Upper lobe of right lung (tissue), 1 donor: ENCODE measurements around the gene POLN. TPM values are rescaled to one million over a fixed set of nuclear protein-coding genes. Genes with fewer than 3 reads are reported as not detected.

Source experiments
- ATAC-seq: fragments of 200-7000 bp; cut with Tn5 transposase; one replicate; pipeline ENCODE4 v1.9.1; 2020; ENCODE audit warnings: mild to moderate bottlenecking, moderate library complexity
- DNase-seq: peaks from one replicate; pipeline ENCODE4 v3.0.0-alpha.2; 2020
- H3K27ac ChIP-seq: fragments of 200-600 bp; one replicate; pipeline ENCODE4 v1.8.0; 2022
- H3K27me3 ChIP-seq: fragments of 200-600 bp; one replicate; pipeline ENCODE4 v1.8.0; 2022; ENCODE audit warnings: mild to moderate bottlenecking
- H3K36me3 ChIP-seq: fragments of 200-600 bp; one replicate; pipeline ENCODE4 v1.8.0; 2022
- H3K4me1 ChIP-seq: fragments of 200-600 bp; one replicate; pipeline ENCODE4 v1.8.0; 2022
- H3K4me3 ChIP-seq: fragments of 200-600 bp; one replicate; pipeline ENCODE4 v1.8.0; 2022; ENCODE audit warnings: mild to moderate bottlenecking
- H3K9me3 ChIP-seq: fragments of 200-600 bp; one replicate; pipeline ENCODE4 v1.8.0; 2022
- intact Hi-C: fragments of 100-400 bp; cut with DNase I; formaldehyde crosslinking; loops from one replicate; pipeline ENCODE4 v1.11.0; 2022
- total RNA-seq: library from RNA; stranded (reverse); fragmentation: NEBNext Ultra II Directional; extraction: Animal tissue kit (Norgen Biotek cat#: 25700); gene quantifications from one replicate; pipeline ENCODE4 v1.2.1, GENCODE V29; 2021
- TF ChIP-seq, protein P1 (sequence below): fragments of 200-600 bp; IDR thresholded peaks from one replicate; pipeline ENCODE4 v1.8.0; 2022; ENCODE audit warnings: antibody characterized with exemption
- donor health status: DM: no; HTN: yes; CAD: no; lungs with severe emphysema.

Gene POLN
- total RNA-seq, 1 donor from 2014 or later = 2.7 TPM

DNA sequence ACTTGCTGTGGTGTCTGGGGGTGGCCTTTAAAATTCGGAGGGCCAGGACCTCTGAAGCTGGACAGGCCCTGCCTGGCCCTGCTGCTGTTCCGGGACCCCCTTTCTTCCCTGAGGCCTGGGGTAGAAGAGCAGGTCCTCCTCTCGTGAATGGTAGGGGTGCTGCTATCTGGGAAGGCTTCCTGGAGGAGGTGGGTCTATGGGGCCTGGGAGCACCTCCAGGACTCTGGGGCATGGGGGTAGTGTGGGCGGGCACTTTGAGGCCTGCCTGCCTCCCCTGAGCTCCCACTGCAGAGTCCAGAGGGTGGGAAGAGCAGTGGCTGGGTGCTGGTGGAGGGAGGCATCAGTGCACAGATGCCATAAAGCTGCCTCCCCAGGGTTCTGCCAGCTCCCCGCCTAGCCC, 24.9 kb upstream of the POLN start:
- H3K9me3 ChIP-seq = no peaks in the 10 kb centered on the region
- H3K4me1 ChIP-seq = peaks cover 30% of the 10 kb centered on the region
- no peak overlapping the region for H3K4me3 ChIP-seq
- intact Hi-C loops = no loop called here
- no peak overlapping the region for H3K27ac ChIP-seq
- no peak for DNase-seq
- H3K36me3 ChIP-seq = no peaks in the 10 kb centered on the region
- TF ChIP-seq, protein P1, sequence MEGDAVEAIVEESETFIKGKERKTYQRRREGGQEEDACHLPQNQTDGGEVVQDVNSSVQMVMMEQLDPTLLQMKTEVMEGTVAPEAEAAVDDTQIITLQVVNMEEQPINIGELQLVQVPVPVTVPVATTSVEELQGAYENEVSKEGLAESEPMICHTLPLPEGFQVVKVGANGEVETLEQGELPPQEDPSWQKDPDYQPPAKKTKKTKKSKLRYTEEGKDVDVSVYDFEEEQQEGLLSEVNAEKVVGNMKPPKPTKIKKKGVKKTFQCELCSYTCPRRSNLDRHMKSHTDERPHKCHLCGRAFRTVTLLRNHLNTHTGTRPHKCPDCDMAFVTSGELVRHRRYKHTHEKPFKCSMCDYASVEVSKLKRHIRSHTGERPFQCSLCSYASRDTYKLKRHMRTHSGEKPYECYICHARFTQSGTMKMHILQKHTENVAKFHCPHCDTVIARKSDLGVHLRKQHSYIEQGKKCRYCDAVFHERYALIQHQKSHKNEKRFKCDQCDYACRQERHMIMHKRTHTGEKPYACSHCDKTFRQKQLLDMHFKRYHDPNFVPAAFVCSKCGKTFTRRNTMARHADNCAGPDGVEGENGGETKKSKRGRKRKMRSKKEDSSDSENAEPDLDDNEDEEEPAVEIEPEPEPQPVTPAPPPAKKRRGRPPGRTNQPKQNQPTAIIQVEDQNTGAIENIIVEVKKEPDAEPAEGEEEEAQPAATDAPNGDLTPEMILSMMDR = no peak
- no peak for ATAC-seq
- H3K27me3 ChIP-seq = no peaks in the 10 kb centered on the region

DNA sequence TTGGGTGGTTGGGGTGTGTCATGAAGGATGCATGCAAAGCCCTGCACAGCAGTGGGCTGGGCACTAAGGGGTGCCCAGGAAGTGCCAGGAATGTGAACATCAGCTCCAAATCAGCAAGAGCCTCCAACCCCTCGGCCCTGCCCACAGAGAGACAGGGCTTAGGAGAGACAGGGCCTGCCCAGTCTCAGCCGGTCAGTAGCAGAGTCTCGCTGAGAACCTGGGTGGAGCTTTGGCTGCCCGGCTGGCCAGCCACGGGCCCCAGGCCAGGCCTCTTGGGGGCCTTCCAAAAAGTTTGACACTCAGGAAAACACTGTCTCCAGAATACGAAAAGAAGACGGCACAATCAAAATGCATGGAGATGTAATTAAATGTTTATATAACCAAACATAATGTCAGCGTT, 24.3 kb upstream of the POLN start:
- intact Hi-C loops = no loop called here
- H3K9me3 ChIP-seq = no peaks in the 10 kb centered on the region
- no peaks in the 10 kb centered on the region for H3K36me3 ChIP-seq
- peak overlapping the region; percentile 71 for H3K27ac ChIP-seq
- ATAC-seq = peak; percentile 7
- TF ChIP-seq, protein P1 = no peak
- no peaks in the 10 kb centered on the region for H3K27me3 ChIP-seq
- H3K4me1 ChIP-seq = peaks cover 30% of the 10 kb centered on the region
- no peak overlapping the region for H3K4me3 ChIP-seq
- peak; percentile 83 for DNase-seq

DNA sequence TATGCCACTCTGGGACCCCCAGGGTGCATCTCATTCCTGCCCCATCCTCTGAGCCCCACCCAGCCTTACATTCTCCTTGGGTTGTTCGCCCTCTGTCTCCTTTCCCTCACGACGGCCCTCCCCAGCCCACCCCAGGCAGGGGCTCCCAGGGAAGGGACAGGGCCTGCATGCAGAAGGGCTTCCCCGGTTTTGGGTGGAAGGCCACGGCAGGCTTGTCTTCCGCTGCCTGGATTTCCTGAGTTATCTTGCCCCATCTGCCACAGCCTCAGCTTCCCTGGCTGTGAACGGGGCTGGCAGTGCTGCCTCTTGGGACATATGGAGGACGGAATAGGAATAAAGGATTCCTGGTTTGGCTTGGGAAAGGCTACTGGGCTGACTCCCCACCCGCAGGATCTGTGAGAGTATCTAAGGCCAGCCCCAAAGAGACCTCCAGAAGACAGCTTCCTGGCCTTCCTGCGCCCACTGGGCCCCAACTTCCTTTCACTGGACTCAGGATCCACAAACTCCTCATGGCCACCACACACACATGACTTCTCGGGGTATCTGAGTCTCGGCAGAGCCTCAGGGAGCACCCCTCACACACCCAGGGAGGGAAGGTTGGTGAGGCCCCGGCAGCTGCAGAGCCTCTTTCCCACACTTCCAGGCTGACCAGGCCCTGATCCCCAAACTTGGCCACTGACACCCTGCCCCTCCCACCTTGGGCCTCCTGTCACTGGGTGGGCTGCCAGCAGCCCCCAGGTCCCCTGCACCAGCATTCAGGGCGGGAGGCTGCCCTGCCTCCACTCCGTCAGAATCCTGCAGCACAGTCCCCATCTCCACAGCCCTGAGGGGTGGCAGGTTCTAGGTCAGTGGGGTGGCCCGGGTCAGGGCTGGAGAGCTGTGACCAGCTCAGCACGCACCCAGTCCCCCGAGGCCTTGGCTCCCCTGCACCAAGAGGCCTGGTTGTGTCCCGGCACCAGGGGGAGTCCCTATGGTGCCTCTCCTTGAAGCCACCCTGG, 23.5 kb upstream of the POLN start:
- DNase-seq (no peak), ATAC-seq (no peak)
- Histone ChIP-seq H3K36me3 (no peaks in the 10 kb centered on the region), H3K27me3 (no peaks in the 10 kb centered on the region), H3K27ac (peak overlapping the region; percentile 71), H3K4me1 (peaks cover 34% of the 10 kb centered on the region), H3K9me3 (no peaks in the 10 kb centered on the region), H3K4me3 (no peak overlapping the region)
- intact Hi-C loops = no loop called here
- TF ChIP-seq, protein P1 = no peak

DNA sequence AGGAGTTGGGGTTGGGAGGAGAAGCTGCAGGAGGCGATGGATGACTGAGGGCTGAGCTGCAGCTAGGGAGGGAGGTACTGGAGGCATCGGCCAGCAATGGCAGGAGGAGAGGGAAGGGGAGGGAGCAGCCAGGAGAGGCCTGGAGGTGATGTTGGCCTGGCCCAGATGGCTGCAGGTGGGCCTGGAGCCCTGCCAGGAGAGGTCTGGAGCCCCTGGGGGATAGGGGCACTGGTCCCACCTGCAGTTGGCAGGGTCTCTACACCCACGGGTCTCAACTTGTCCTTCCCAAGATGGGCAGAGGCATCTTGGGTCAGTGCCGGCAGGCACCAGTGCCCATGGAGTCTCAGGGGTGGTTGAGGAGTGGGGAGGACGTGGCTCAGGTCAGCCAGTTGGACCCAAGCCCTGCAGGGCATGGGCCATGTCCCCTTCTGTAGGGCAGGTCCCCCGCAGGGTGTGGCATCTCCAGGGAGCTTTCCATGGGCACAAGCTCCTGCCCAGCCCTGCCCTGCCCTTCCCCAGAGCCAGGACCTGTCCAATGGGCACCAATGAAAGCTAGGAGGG, 22.6 kb upstream of the POLN start:
- Histone ChIP-seq H3K4me3 (no peak overlapping the region), H3K27ac (peak overlapping the region; percentile 71), H3K9me3 (no peaks in the 10 kb centered on the region), H3K27me3 (no peaks in the 10 kb centered on the region), H3K36me3 (no peaks in the 10 kb centered on the region), H3K4me1 (peaks cover 42% of the 10 kb centered on the region)
- DNase-seq (no peak), ATAC-seq (no peak)
- TF ChIP-seq, protein P1 = no peak
- intact Hi-C loops = no loop called here

DNA sequence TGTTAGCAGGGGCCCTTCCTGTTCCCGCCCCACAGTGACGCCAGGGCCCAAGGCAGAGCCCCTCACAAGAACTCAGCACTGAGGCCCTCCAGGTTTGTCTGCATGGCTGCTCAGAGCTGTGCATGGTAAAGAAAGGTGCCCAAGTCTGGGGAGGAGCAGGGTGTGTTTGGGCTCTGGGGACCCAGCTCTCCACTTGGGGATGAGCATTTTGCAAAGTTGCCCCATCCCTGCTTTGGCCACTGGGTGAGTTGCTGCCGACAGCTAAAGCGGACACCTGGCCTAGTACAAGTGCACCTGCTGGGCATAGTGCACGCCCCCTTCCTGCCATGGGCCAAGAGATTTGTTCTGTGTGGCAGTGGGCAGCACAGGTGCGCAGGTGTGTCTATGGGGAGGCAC, 22.0 kb upstream of the POLN start:
- DNase-seq = peak; percentile 60
- peaks cover 49% of the 10 kb centered on the region for H3K4me1 ChIP-seq

More for the DNA sequence above, 22.0 kb upstream of the POLN start:
- ATAC-seq = no peak
- Histone ChIP-seq H3K9me3 (no peaks in the 10 kb centered on the region), H3K36me3 (peaks cover under 1% of the 10 kb centered on the region), H3K27me3 (no peaks in the 10 kb centered on the region), H3K4me3 (no peak overlapping the region), H3K27ac (no peak overlapping the region)
- TF ChIP-seq, protein P1 = no peak
- intact Hi-C loops = no loop called here
